GM06990 (cell line): ENCODE results near the gene MAPK14.

ENCODE experiments used
- DNase-seq: peaks from one replicate; pipeline ENCODE4 v3.0.0-alpha.2; 2011; ENCODE audit not compliant: insufficient read length; ENCODE audit errors: extremely low read depth
- H3K27me3 ChIP-seq: replicated peaks from 2 replicates; pipeline ENCODE4 v1.6.0; 2011; ENCODE audit warnings: low read length; ENCODE audit not compliant: control insufficient read depth, insufficient read depth
- H3K36me3 ChIP-seq: 2 replicates; pipeline ENCODE4 v1.5.1; 2011; ENCODE audit warnings: low read length; ENCODE audit not compliant: control insufficient read depth, insufficient read depth
- H3K4me3 ChIP-seq: replicated peaks from 2 replicates; pipeline ENCODE4 v1.5.1; 2011; ENCODE audit warnings: low read depth, mild to moderate bottlenecking, control low read depth, low read length
- CTCF ChIP-seq: IDR thresholded peaks from 2 replicates; pipeline ENCODE4 v1.5.1; 2011; ENCODE audit warnings: low read length, control low read depth, mild to moderate bottlenecking, inconsistent platforms; ENCODE audit not compliant: insufficient read depth, poor library complexity, severe bottlenecking

MAPK14 gene

GRCh38 chr6:36065916-36066315 lies 38.3 kb downstream of the MAPK14 start:
- no peak for DNase-seq
- TF ChIP-seq CTCF: no peak
- Histone ChIP-seq H3K36me3 (no peaks in the 10 kb centered on the region), H3K4me3 (no peak overlapping the region), H3K27me3 (no peaks in the 10 kb centered on the region)

- Histone ChIP-seq H3K27me3 (no peaks in the 10 kb centered on the region), H3K36me3 (no peaks in the 10 kb centered on the region), H3K4me3 (no peak overlapping the region)
- no peak for DNase-seq
- no peak for TF ChIP-seq CTCF
These were observed 39.2 kb downstream of the MAPK14 start for GRCh38 chr6:36066817-36067216.

GRCh38 chr6:36067374-36068011 lies 39.9 kb downstream of the MAPK14 start:
- Histone ChIP-seq H3K36me3 (no peaks in the 10 kb centered on the region), H3K27me3 (no peaks in the 10 kb centered on the region), H3K4me3 (no peak overlapping the region)
- no peak for TF ChIP-seq CTCF
- DNase-seq: no peak

GRCh38 chr6:36068012-36068392 lies 40.4 kb downstream of the MAPK14 start:
- no peak for TF ChIP-seq CTCF
- no peak for DNase-seq
- no peak overlapping the region for H3K4me3 ChIP-seq
- H3K27me3 ChIP-seq: no peaks in the 10 kb centered on the region
- no peaks in the 10 kb centered on the region for H3K36me3 ChIP-seq

- no peaks in the 10 kb centered on the region for H3K36me3 ChIP-seq
- DNase-seq: no peak
- no peak for TF ChIP-seq CTCF
These were observed 41.0 kb downstream of the MAPK14 start for GRCh38 chr6:36068586-36068985.

GRCh38 chr6:36069573-36069972 lies 42.0 kb downstream of the MAPK14 start:
- no peak for TF ChIP-seq CTCF
- H3K36me3 ChIP-seq: no peaks in the 10 kb centered on the region
- no peak for DNase-seq
- H3K27me3 ChIP-seq: no peaks in the 10 kb centered on the region
- H3K4me3 ChIP-seq: no peak overlapping the region

More at GRCh38 chr6:36068586-36068985, 41.0 kb downstream of the MAPK14 start:
- Histone ChIP-seq H3K27me3 (no peaks in the 10 kb centered on the region), H3K4me3 (no peak overlapping the region)
